HG02840 (cell line): ENCODE results near the gene SH3RF3.

Experiments
- ATAC-seq: cut with Tn5 transposase; IDR thresholded peaks from one replicate; pipeline ENCODE4 v1.9.1; 2021; ENCODE audit warnings: mild to moderate bottlenecking, moderate library complexity, moderate number of reproducible peaks; ENCODE audit not compliant: unreplicated experiment, low FRiP score

SH3RF3 gene

GRCh38 chr2:109356324-109357035 is 227.5 kb downstream of the SH3RF3 start:
- no peak for ATAC-seq

- ATAC-seq: no peak
These were observed 235.2 kb downstream of the SH3RF3 start for GRCh38 chr2:109364217-109364616.

- ATAC-seq: no peak
These were observed 236.1 kb downstream of the SH3RF3 start for GRCh38 chr2:109365131-109365530.

- no peak for ATAC-seq
These were observed 238.7 kb downstream of the SH3RF3 start for GRCh38 chr2:109367683-109368082.

GRCh38 chr2:109368798-109369197 is 239.8 kb downstream of the SH3RF3 start:
- ATAC-seq: no peak

- no peak for ATAC-seq
These were observed 240.7 kb downstream of the SH3RF3 start for GRCh38 chr2:109369671-109370191.

GRCh38 chr2:109370399-109371035 is 241.5 kb downstream of the SH3RF3 start:
- ATAC-seq: no peak

GRCh38 chr2:109371481-109372170 is 242.6 kb downstream of the SH3RF3 start:
- no peak for ATAC-seq

GRCh38 chr2:109372171-109372568 is 243.2 kb downstream of the SH3RF3 start:
- ATAC-seq: no peak

- ATAC-seq: no peak
These were observed 243.6 kb downstream of the SH3RF3 start for GRCh38 chr2:109372614-109373013.

- ATAC-seq: no peak
These were observed 245.0 kb downstream of the SH3RF3 start for GRCh38 chr2:109373791-109374547.

GRCh38 chr2:109374548-109375130 is 245.6 kb downstream of the SH3RF3 start:
- no peak for ATAC-seq

GRCh38 chr2:109375131-109375561 is 246.1 kb downstream of the SH3RF3 start:
- no peak for ATAC-seq

GRCh38 chr2:109375656-109376055 is 246.7 kb downstream of the SH3RF3 start:
- ATAC-seq: no peak

GRCh38 chr2:109376115-109376514 is 247.1 kb downstream of the SH3RF3 start:
- no peak for ATAC-seq

- no peak for ATAC-seq
These were observed 247.9 kb downstream of the SH3RF3 start for GRCh38 chr2:109376796-109377495.

- ATAC-seq: no peak
These were observed 249.0 kb downstream of the SH3RF3 start for GRCh38 chr2:109377976-109378375.

GRCh38 chr2:109378682-109379081 is 249.7 kb downstream of the SH3RF3 start:
- no peak for ATAC-seq

- ATAC-seq: no peak
These were observed 250.5 kb downstream of the SH3RF3 start for GRCh38 chr2:109379507-109379906.
